ENCODE data around the gene COPS4.
"Not testable (repeated sequence)": the region's sequence is repeated elsewhere in the genome, so short reads cannot be mapped to it uniquely, and the experiment has no call there.

Gene COPS4

DNA sequence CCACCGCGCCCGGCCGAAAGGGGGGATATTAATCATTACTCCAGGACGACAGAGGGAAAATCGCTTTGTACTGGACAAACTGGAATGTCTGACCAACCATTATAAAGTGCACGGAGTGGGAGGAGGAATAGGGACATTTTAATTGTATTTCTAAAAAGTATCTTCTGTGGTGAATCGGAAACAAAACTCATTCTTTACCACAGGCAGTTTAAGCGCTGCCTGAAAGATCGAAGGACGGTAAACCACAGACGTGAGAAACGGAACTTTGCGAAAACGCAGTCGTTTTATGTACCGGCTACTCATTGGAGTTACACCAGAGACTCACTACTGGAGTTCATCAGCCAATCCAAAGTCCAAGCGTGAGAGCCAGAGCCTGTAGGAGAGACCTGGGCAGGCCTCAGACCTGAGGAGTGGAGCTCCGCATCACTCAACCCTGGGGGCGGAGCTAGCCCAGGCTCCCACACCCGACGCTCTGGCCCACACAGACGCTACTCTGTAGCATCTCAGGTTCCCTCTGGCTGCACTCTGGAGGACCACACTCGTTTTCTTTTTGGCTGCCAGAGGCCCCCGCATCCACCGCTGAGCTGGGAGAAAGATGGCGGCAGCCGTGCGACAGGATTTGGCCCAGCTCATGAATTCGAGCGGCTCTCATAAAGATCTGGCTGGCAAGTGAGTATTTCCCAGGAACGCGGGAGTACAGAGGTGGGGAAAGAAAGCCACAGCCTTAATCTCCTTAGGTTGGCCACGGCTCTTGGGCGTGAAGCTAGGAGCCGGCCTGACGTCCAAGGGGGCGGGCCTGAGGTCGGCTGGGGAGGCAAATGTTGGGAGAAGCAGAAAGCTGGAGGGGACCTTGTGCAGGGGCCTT, at the start of gene COPS4:
TSS of gene COPS4 (plus strand) at position 554 of the 865 bp plus-strand sequence. CDS start at position 596, 42 bp downstream.
- peak; percentile 99 for DNase-seq

DNA sequence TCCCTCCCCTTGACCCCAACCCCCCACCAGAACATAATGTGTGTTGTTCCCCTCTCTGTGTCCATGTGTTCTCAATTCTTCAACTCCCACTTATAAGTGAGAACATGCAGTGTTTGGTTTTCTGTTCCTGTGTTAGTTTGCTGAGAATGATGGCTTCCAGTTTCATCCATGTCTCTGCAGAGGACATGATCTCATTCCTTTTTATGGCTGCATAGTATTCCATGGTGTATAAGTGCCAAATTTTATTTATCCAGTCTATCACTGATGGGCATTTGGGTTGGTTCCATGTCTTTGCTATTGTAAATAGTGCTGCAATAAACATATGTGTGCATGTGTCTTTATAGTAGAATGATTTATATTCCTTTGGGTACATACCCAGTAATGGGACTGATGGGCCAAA, 47.5 kb upstream of the COPS4 start:
- DNase-seq: not testable (repeated sequence)

DNA sequence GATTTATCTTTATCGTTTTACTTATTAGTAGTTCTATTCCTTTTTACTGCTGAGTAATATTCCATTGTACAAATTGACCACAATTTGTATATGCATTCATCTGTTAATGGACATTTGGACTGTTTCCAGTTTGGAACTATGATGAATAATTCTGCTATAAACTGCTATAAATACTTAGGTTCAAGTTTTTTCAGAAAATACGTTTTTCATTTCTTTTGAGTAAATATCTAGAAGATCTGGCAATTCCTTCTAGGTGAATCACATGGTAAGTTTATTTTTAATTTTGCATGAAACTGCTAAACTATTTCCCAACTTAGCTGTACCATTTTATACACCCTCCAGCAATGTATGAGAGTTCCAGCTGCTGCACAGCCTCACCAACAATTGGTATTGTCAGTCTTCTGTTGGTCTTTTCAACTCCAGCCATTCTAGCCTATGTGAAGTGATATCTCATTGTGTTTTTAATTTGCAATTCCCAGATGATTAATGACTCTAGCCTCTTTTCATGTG, 46.6 kb upstream of the COPS4 start:
- no peak for DNase-seq

DNA sequence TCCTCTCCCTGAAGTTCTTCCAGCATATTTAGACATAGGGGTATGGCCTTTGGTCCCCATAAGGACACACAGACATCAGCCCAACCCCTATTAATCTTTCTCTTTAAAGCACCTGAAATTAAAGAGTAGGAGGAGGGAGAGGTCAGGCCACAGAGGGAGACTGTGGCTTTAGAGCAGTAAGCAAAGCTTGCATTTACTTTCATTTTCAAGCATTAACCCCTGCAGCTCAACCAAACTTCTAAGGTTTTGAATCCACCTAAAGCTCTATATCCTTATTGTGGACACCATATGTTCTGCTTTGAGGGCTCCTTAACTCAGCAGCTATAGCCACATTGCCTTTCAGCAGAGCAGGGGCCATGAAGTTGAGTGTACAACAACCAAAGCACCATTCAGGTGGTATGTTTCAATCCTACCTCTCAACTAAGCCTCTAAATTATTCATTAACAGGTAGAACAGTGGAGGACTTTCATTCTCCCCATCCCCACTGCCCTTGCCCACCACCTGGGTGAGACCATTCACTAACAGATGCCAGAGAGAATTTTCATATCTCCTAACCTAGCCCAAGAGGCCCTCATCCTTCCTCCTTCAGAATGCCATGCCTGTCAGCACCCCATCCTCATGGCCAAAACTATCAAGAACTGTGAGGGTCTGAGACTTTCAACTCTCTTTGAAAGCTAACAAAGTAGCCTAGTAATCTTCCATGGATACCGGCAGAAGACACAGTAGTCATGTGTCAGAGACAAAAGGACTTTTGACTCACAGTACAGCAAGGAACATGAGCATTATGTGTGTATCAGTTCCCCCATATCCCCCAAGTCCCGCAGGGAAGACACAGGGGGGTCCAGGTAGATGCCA, 45.2 kb upstream of the COPS4 start:
- DNase-seq: peak; percentile 2

DNA sequence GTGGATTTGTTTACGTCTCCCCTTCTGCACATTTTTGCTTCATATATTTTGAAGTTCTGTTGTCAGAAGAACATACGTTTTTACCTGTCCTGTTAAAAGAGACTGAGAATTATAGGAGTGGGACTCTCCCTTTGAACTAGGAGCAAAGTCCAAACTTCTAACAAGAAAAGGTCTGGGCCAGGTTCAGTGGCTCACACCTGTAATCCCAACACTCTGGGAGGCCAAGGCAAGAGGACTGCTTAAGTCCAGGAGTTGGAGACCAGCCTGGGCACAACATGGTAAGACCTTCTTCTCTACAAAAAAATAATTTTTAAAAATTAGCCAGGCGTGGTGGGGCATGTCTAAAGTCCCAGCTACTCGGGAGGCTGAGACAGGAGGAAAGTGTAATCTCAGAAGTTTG, 40.1 kb upstream of the COPS4 start:
- DNase-seq: no peak

DNA sequence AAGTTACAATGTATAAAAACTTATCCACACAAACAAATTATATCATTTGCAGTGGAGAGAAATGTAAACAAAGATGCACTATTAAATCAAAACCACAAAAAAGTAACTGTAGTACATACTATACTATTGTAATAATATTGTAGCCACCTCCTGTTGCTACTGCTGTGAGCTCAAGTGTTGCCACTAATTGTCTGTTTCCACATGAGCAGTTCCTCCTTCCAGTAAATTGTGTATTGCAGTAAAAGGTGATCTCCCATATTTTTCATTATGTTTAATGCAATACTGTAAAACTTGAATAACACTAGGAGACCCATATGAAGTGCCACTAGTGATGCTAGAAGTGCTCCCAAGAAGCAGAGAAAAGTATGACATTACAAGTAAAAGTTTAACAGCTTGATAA, 36.1 kb upstream of the COPS4 start:
- DNase-seq: no peak

DNA sequence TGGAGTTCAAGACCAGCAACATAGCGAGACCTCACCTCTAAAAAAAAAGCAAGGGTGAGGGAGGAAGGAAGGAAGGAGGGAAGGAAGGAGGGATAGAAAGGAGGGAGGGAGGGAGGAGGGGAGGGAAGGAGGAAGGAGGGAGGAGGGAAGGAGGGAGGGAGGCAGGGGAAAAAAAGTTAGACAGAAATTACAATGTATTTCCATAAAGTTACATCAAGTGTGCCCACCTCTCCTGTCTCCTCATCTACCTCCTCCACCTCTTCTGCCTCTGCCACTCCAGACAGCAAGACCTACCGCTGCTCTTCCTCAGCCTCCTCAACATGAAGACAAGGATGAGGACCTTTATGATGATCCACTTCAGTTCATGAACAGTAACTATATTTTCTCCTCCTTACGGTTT, 32.7 kb upstream of the COPS4 start:
- no peak for DNase-seq

DNA sequence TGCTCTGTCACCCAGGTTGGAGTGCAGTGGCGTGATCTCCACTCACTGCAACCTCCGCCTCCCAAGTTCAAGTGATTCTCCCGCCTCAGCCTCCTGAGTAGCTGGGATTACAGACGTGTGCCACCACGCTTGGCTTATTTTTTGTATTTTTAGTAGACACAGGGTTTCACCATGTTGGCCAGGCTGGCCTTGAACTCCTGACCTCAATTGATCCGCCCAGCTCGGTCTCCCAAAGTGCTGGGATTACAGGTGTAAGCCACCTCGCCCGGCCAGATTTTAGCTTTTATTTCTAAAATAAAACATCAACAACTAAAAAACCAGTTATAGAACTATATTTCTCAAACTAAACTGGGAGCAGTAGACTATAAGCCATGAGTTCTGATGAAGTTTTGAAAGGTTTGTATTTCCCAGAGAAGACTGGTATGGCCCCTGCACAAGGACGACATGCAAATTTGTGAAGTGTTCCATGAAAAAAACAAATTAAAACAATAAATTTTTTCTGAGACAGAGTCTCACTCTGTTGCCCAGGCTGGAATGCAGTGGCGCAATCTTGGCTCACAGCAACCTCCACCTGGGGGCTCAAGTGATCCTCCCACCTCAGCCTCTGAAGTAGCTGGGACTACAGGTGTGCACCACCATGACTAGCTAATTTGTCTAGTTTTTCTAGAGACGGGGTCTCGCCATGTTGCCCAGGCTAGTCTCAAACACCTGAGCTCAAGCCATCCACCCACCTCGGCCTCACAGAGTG, 31.8 kb upstream of the COPS4 start:
- not testable (repeated sequence) for DNase-seq

DNA sequence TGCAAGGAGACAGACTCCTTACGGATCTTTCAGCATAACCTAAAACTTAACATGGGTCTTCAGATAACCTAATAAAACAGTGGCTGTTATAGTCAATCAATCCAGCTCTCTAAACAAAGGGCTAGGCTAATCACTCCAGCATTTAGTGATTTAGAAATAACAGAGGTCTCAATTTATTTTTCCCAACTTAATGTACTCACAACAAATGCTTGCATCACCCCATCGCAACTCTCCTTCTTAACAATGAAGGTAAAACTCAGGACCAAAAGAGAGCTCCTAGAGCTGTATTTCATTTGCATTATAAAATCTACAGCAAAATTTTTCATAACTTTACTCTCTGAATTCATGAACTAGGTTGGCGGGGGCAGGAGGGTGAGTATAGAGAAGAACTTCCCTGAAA, 25.5 kb upstream of the COPS4 start:
- DNase-seq: no peak

DNA sequence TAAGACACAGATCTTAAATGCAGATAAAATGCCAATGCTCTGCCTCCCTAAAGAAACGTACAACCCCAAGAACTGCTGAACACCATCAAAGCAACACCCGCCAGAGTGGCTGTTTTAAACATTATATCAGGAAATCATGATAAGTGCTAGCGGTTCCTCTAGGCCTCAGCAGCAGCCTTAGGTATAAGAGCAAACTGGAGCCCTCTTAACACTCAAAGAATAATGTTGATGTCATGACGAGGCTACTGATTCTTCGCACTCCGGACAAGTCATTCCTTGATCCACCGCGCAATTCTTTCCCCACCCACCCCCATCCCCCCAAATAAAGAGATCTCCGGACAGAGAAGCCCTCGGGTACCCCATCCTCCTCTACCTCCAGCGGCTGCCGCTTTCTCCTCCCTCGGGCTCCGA, 24.9 kb upstream of the COPS4 start:
- DNase-seq: peak; percentile 52

DNA sequence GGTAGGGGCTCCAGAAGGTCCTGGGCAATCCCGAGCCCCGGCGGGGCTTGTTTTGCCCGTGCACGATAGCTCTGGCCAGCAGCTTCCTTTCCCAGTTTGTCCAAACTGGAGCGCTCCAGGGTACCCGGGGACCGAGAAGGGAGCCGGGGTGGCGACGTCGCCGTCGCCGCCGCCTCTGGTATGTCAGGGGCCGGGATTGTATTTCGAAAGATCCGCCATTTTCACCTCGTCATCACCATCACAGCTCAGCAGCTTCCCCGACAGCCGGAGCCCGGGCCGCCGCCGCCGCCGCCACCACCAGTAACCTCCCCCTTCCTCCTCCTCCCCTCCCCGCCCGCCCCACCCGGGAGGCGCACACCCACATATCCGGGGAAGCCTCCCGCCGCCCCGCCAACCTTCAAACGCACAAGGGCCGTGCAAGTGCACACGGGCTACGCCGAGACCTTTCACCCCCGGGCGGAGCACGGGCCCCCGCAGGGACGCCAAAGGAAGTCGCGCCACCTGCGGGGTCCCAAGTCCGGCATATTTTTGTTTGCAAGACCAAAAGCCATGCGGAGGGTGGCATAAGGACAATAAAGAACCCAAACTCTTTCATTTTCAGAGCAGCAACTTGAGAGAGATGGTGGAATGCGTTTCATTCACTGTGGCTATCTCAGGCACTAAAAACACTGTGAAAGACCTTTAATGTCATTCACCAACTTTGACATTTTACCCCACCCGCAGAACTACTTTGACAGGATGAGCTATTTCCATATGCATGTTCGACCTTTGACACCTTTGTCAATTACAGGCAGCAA, 24.3 kb upstream of the COPS4 start, which contains the start of gene LIN54:
TSS of gene LIN54 (minus strand) at position 302 of the 797 bp plus-strand sequence. CDS start 25,979 bp downstream, outside the sequence.
- DNase-seq: peak; percentile 75

DNA sequence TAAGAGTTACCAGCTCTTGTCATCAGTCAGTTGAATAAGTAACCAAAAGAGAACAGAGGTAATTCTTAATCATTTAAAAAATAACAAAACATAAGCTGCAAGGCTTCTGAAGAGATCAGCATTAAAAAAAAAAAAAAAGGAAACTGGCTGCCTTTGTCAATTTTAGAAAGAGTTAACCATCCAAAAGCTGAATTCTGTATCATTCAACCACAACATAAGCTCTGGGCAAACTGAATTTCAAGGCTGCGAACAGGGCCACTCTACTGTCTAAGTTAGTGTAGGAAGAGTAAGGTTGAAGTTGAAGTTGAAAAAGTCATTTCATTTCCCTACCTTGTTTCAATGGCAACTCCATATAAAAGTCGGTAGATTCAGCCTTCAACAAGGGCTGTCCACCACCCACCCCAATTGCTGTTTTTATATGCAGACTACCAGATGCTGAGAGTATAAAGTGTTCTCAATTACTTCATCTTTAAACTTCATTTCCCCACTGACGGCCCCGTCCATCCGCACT, 23.2 kb upstream of the COPS4 start:
- DNase-seq: peak; percentile 54

DNA sequence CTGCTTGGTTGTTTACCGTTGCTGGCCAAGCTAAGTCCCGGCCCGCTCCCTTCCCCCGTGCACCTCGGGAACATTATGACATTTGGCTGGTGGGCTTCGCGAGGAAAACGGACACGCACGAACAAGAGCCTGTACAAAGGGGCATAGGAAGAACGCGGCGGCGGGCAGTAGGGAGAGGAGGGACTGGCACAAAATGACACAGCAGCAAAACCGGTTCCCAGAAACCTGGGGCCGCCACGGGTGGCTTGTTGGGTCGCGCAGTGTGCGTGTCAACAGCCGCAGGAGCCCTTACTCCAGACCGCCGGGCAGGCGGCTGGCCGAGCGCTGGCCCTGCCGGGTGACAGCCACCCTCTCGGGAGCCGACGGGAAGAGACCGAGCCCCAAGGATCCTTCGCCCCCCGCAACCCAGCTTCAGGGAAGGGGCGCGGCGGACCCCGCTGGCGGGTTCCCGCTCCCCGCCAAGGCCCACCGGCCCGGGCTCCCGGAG, 22.7 kb upstream of the COPS4 start:
- DNase-seq: peak; percentile 79

DNA sequence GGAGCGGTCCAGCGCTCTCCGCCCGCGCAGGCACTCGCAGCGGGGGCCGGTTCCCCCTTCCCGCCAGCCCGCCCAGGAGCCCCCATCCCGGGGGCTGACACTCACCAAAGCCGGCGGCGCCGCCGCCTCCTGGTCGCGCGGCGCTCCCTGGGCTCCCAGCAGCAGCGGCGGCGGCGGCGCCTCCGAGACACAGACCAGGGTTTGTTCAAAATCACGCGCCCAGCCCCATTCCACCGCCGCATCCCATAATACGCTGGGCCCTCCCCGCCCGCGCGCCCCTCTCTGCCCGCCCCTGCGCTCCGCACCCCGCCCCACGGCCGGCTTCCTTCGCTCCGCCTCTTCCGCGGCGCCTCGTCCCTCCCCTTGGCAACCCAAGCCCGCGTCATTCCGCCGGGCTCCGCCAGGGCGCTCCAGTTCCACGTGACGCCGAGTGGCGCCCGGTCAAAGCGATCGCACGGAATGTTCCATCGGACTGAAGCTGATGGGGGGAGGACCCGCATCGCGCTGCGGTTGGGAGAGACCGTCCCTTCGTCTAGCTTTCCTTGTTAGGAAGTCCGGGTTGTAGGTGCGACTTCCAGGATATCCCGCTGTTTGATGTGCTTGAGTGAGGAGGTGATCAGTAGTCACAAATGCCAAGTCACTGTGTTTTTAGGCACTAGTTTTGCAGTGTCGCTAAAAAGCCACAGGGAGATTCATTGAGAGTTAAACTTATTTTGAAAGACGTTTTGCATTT, 22.1 kb upstream of the COPS4 start:
- DNase-seq: peak; percentile 99

DNA sequence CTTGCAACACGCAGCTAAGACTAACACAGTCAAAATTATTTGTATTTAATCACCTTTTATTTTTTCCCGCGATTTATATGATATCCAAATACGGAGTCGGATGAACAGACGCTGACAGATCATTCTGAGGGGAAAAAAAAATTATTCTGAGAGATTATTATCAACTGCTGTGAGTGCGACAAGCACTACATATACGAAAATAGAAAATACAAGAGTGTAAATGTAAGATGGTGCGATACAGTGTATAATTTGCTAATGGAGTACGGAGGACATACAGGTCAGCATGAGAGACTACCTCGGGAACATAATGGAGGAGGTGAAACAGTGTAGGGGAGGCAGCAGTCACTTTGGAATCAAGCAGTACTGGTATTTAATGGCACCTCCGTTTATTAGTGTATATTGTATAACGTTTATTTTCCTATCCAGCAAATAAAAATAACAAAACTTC, 21.5 kb upstream of the COPS4 start:
- DNase-seq: peak; percentile 55

DNA sequence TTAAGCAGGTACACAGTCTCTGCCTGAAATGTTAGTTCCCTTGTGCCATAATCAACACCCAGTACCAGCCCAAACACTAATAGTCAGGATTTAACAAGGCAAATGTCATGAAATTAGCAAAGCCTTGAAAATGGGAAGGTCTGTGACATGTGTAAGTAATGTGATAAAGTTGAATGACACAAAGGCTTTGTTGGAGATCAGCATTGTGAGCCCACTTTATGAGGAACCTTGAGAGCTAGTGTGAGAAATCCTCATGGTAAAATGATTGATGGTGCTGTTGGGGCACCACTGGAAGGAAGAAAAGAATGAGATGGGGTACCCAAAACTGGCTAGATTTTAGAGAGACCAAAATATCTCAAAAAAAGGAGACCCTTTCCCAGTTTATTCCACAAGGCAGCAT, 21.1 kb upstream of the COPS4 start:
- DNase-seq: peak; percentile 29

DNA sequence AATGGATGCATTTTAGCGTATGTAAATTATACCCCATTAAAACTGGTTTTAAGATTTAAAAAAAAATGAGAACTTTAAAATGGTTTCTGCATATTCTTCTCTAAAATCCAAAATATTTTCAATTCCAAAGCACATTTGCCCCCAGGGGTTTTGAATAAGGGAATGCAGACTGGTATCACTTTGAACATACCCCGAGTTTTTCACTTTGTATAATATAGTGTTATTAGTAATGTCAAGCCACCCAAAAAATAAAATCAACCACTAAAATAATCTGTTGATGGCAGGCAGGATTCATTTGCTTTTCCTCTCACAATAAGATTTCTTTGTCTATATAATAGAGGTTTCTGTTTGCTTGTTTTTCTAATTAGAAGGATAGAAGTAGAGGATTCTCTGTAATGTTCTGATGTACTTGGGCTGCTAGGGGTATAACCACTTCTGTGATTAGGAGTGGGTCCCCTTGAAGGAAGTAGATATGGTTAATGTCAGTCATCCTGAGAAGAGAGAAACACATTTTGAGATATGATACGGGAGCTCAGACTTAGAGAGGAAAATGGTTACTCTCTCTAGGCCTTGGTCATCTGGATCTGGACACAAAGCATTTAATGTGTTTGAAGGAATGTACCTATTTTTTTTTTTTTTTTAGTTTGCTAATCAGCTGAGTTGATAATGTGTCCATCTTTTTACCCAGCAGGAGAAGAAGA, 15.0 kb upstream of the COPS4 start:
- no peak for DNase-seq

DNA sequence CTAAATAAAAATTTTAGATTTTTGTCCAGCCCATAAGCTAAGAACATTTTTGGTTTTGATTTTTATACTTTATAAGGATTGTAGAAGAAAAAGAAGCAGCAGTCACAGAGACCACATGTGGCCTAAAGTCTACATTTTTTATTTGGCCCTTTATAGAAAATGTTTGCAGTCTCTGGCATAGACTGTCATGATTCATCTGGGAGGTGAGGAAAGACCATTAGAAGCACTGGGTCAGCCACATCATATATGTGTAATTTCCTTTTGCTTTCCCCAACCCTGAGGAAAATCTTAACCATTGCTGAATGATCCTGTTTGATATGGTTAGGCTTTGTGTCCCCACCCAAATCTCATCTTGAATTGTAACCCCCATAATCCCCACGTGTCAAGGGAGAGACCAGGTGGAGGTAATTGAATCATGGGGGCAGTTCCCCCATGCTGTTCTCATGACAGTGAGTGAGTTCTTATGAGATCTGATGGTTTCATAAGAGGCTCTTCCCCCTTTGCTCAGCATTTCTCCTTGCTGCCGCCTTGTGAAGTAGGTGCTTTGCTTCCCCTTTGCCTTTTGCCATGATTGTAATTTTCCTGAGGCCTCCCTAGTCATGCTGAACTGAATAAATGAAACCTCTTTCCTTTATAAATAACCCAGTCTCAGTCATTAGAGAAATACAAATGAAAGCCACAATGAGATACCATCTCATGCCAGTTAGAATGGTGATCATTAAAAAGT, 12.1 kb upstream of the COPS4 start:
- DNase-seq: no peak

DNA sequence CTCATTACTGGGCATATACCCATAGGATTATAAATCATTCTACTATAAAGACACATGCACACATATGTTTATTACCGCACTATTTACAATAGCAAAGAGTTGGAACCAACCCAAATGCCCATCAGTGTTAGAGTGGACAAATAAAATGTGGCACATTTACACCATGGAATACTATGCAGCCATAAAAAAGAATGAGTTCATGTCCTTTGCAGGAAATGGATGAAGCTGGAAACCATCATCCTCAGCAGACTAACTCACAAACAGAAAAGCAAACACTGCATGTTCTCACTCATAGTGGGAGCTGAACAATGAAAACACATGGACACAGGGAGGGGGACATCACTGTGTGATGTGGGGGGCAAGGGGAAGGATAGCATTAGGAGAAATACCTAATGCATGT, 11.4 kb upstream of the COPS4 start:
- DNase-seq: not testable (repeated sequence)
